H9 (cell line): ENCODE measurements around the gene MFSD12. TPM values are rescaled to one million over a fixed set of nuclear protein-coding genes. Genes with fewer than 3 reads are reported as not detected.

Experiments
- DNase-seq: peaks from one replicate; pipeline ENCODE4 v3.0.0-alpha.2; 2017
- H2AFZ ChIP-seq: one replicate; pipeline ENCODE4 v1.6.1; 2013; ENCODE audit warnings: mild to moderate bottlenecking, low read length, control low read depth, moderate library complexity
- H2AK5ac ChIP-seq: 2 replicates; pipeline ENCODE4 v1.6.1; 2013; ENCODE audit warnings: low read length, control low read depth, mixed read lengths; ENCODE audit not compliant: insufficient read length
- H2BK120ac ChIP-seq: one replicate; pipeline ENCODE4 v1.6.1; 2013; ENCODE audit warnings: low read depth, mild to moderate bottlenecking, low read length, control low read depth, inconsistent platforms; ENCODE audit not compliant: poor library complexity, severe bottlenecking
- H2BK12ac ChIP-seq: 2 replicates; pipeline ENCODE4 v1.6.1; 2013; ENCODE audit warnings: low read length, control low read depth, mixed read lengths, low read depth; ENCODE audit not compliant: insufficient read length
- H2BK15ac ChIP-seq: 2 replicates; pipeline ENCODE4 v1.6.1; 2013; ENCODE audit warnings: low read depth, low read length, control low read depth
- H2BK20ac ChIP-seq: one replicate; pipeline ENCODE4 v1.6.1; 2013; ENCODE audit warnings: low read depth, mild to moderate bottlenecking, low read length, control low read depth, inconsistent platforms; ENCODE audit not compliant: poor library complexity, severe bottlenecking
- H2BK5ac ChIP-seq: 2 replicates; pipeline ENCODE4 v1.6.1; 2013; ENCODE audit warnings: low read length, control low read depth, mixed read lengths; ENCODE audit not compliant: insufficient read length
- H3K14ac ChIP-seq: 2 replicates; pipeline ENCODE4 v1.6.1; 2013; ENCODE audit warnings: low read length, control low read depth; ENCODE audit not compliant: insufficient read depth
- H3K18ac ChIP-seq: 2 replicates; pipeline ENCODE4 v1.6.1; 2013; ENCODE audit warnings: low read depth, mild to moderate bottlenecking, mixed read lengths, low read length, control low read depth; ENCODE audit not compliant: insufficient read length
- H3K23ac ChIP-seq: 2 replicates; pipeline ENCODE4 v1.6.1; 2013; ENCODE audit warnings: low read length, control low read depth, mixed read lengths, low read depth; ENCODE audit not compliant: insufficient read length
- H3K23me2 ChIP-seq: 2 replicates; pipeline ENCODE4 v1.6.1; 2013; ENCODE audit warnings: low read depth, mild to moderate bottlenecking, mixed read lengths, low read length, control low read depth; ENCODE audit not compliant: insufficient read length, poor library complexity, severe bottlenecking
- H3K27ac ChIP-seq: 2 replicates; pipeline ENCODE4 v1.5.1; 2013; ENCODE audit warnings: low read length, control low read depth, mixed read lengths, low read depth; ENCODE audit not compliant: insufficient read length
- H3K27me3 ChIP-seq: 2 replicates; pipeline ENCODE4 v1.6.1; 2013; ENCODE audit warnings: low read length, control low read depth, inconsistent platforms; ENCODE audit not compliant: insufficient read depth
- H3K4ac ChIP-seq: 2 replicates; pipeline ENCODE4 v1.6.1; 2013; ENCODE audit warnings: low read depth, mild to moderate bottlenecking, control low read depth, inconsistent platforms, low read length, moderate library complexity
- H3K4me1 ChIP-seq: 2 replicates; pipeline ENCODE4 v1.6.1; 2013; ENCODE audit warnings: low read length, control low read depth, inconsistent platforms; ENCODE audit not compliant: insufficient read depth
- H3K4me2 ChIP-seq: 2 replicates; pipeline ENCODE4 v1.6.1; 2013; ENCODE audit warnings: low read length, control low read depth, mixed read lengths; ENCODE audit not compliant: insufficient read length, insufficient read depth
- H3K56ac ChIP-seq: 2 replicates; pipeline ENCODE4 v1.6.1; 2013; ENCODE audit warnings: low read depth, mild to moderate bottlenecking, mixed read lengths, low read length, control low read depth; ENCODE audit not compliant: insufficient read length
- H3K79me1 ChIP-seq: 2 replicates; pipeline ENCODE4 v1.6.1; 2013; ENCODE audit warnings: low read depth, mild to moderate bottlenecking, moderate library complexity, low read length, control low read depth, inconsistent platforms; ENCODE audit not compliant: insufficient read depth, poor library complexity, severe bottlenecking
- H3K79me2 ChIP-seq: 2 replicates; pipeline ENCODE4 v1.6.1; 2013; ENCODE audit warnings: low read length, control low read depth, inconsistent platforms; ENCODE audit not compliant: insufficient read depth
- H3K9ac ChIP-seq: 2 replicates; pipeline ENCODE4 v1.6.1; 2013; ENCODE audit warnings: low read length, control low read depth, mixed read lengths; ENCODE audit not compliant: insufficient read length; ENCODE audit errors: extremely low read depth
- H3K9me3 ChIP-seq: one replicate; pipeline ENCODE4 v1.6.1; 2013; ENCODE audit warnings: low read depth, low read length, inconsistent platforms; ENCODE audit not compliant: control insufficient read depth
- H3T11ph ChIP-seq: one replicate; pipeline ENCODE4 v1.6.1; 2013; ENCODE audit warnings: mild to moderate bottlenecking, low read length, control low read depth, inconsistent platforms
- H4K20me1 ChIP-seq: one replicate; pipeline ENCODE4 v1.6.1; 2013; ENCODE audit not compliant: control insufficient read depth, insufficient read length, insufficient read depth
- H4K5ac ChIP-seq: 2 replicates; pipeline ENCODE4 v1.6.1; 2013; ENCODE audit warnings: low read depth, mild to moderate bottlenecking, mixed read lengths, low read length, control low read depth; ENCODE audit not compliant: insufficient read length
- H4K8ac ChIP-seq: replicated peaks from 2 replicates; pipeline ENCODE4 v1.6.1; 2013; ENCODE audit warnings: low read length, control low read depth, mixed read lengths, low read depth; ENCODE audit not compliant: insufficient read length
- H4K91ac ChIP-seq: 2 replicates; pipeline ENCODE4 v1.6.1; 2013; ENCODE audit warnings: low read depth, mild to moderate bottlenecking, moderate library complexity, mixed read lengths, low read length, control low read depth; ENCODE audit not compliant: insufficient read length
- H3K27ac Mint-ChIP-seq, 3 experiments: 2 replicates in 2 of 3; 3 replicates in 1 of 3; pipeline ENCODE4 v1.8.0; 2020 to 2021; ENCODE audit warnings: mixed read lengths in 3 of 3, mild to moderate bottlenecking in 1 of 3, moderate library complexity in 1 of 3
- H3K27me3 Mint-ChIP-seq: 2 replicates; pipeline ENCODE4 v1.8.0; 2021; ENCODE audit warnings: low read depth, mild to moderate bottlenecking, moderate library complexity, mixed read lengths
- H3K36me3 Mint-ChIP-seq, 3 experiments: 2 replicates in 2 of 3; 3 replicates in 1 of 3; pipeline ENCODE4 v1.8.0; 2020 to 2021; ENCODE audit warnings: low read depth in 3 of 3, mixed read lengths in 3 of 3; ENCODE audit not compliant: insufficient read depth in 1 of 3
- H3K4me1 Mint-ChIP-seq, 2 experiments: 2 replicates each; pipeline ENCODE4 v1.8.0; 2020; ENCODE audit warnings: mixed read lengths in 2 of 2
- H3K4me3 Mint-ChIP-seq, 2 experiments: 2 replicates in 1 of 2; 3 replicates in 1 of 2; pipeline ENCODE4 v1.8.0; 2020 to 2021; ENCODE audit warnings: mild to moderate bottlenecking in 2 of 2, mixed read lengths in 2 of 2, moderate library complexity in 1 of 2
- H3K9me3 Mint-ChIP-seq, 2 experiments: 2 replicates in 1 of 2; 3 replicates in 1 of 2; pipeline ENCODE4 v1.8.0; 2020; ENCODE audit warnings: mild to moderate bottlenecking in 2 of 2, mixed read lengths in 2 of 2, moderate library complexity in 1 of 2
- CTCF ChIP-seq: fragments of 200-600 bp; sonication (generic); conservative IDR thresholded peaks from 3 replicates; pipeline ENCODE4 v1.8.0; 2021; ENCODE audit warnings: antibody characterized with exemption, mild to moderate bottlenecking
- WGBS: extraction: QIAGEN DNeasy Blood & Tissue Kit; methylation state at CpG from one replicate; pipeline ENCODE4 v1.1.7; 2013; ENCODE audit warnings: missing lambda C conversion rate, low lambda C conversion rate, mixed read lengths; ENCODE audit not compliant: insufficient read length; ENCODE audit errors: extremely low coverage; 5-methylcytosine and 5-hydroxymethylcytosine counted together
- total RNA-seq: library from RNA; stranded (reverse); gene quantifications from 2 replicates; pipeline ENCODE4 v1.2.1, GENCODE V29; 2021

The MFSD12 gene
- total RNA-seq, 1 experiment from 2014 or later: 58.8 TPM

- WGBS: no CpG with 5 or more reads among the region's 30 CpGs
- Histone ChIP-seq H3K4me1 (no peaks in the 10 kb centered on the region), H2BK15ac (no peak overlapping the region), H3T11ph (no peak overlapping the region), H3K79me1 (no peaks in the 10 kb centered on the region), H3K27ac (no peak overlapping the region), H3K56ac (no peak overlapping the region), H3K4ac (no peak overlapping the region), H3K18ac (no peak overlapping the region), H3K79me2 (no peaks in the 10 kb centered on the region), H4K91ac (no peak overlapping the region), H3K9me3 (no peaks in the 10 kb centered on the region), H4K20me1 (no peaks in the 10 kb centered on the region), H3K27me3 (no peaks in the 10 kb centered on the region), H2BK20ac (no peak overlapping the region), H3K4me2 (no peak overlapping the region), H4K8ac (no peak overlapping the region), H2BK12ac (no peak overlapping the region), H2BK5ac (no peak overlapping the region), H3K9ac (no peak overlapping the region), H3K23me2 (no peaks in the 10 kb centered on the region), H3K23ac (no peak overlapping the region), H4K5ac (no peak overlapping the region), H2AK5ac (no peak overlapping the region), H2AFZ (no peak overlapping the region), H2BK120ac (no peak overlapping the region), H3K14ac (no peak overlapping the region)
- DNase-seq: peak; percentile 90
- TF ChIP-seq CTCF: peak; percentile 97
- Mint-ChIP-seq H3K4me1 (peaks cover 2 to 3% of the 10 kb centered on the region in 2 experiments; a peak in 1 of 4 replicates), H3K9me3 (no peaks in the 10 kb centered on the region), H3K4me3 (no peak overlapping the region), H3K27me3 (no peaks in the 10 kb centered on the region), H3K36me3 (peaks cover 2 to 10% (median 9%) of the 10 kb centered on the region in 3 experiments; a peak in 6 of 7 replicates), H3K27ac (peak overlapping the region in 1 of 3 experiments; percentile 44; a peak in 2 of 7 replicates)
Measured at GRCh38 chr19:3544742-3545668, 12.4 kb downstream of the MFSD12 start.
